ENCODE measurements around the gene SELENBP1.

Gene SELENBP1

DNA sequence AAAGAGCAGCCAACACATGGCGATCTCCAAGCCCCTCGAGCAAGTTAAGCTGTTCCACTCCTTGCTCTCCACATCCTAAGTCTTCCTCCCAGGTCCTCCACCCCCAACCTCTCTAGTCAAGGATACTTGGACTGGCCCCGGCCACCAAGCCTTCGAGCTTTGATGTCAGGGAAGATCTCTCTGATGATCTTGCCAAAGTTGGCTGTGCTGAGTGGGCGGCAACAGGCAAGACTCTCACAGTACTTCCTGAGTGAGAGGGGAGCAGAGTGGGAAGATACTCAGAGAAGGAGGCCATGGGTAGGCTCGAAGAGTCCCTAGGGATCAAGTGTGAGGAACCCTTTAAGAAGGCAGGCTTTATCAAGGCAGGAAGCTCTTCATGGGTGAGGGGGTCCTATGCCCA, 28.2 kb downstream of the SELENBP1 start:
- POLR2A ChIA-PET, result interaction anchor here (0.9 to 2.0 kb wide), 4 partner anchors 9 to 56 kb away, joined by 3 to 11 read pairs (median 4); partner anchors contain the start of genes PI4KB and PSMB4

DNA sequence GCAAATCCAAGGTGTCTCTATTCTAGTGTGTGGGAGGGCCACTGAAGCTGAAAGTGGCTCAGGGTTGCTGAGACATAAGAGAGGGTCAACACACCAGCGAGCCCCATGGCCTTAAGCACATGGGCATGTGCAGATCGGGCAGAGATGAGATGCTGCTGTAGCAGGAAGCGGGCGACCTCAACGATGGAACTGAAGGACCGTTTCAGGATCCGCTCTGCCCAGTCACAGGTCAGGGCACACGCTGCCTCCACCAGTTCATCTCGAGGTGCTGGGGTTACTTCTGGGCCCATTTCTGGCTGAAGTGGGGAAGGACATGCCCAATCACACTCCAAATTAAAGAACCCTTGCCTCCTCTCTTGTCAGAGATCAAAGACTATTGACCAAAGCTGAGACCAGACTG, 28.9 kb downstream of the SELENBP1 start:
- ChIA-PET CTCF (no interaction called here), POLR2A (interaction anchor here (0.9 to 2.0 kb wide), 4 partner anchors 8 to 57 kb away, joined by 4 to 11 read pairs (median 5); partner anchors contain the start of genes PI4KB and PSMB4)
- no peak for DNase-seq (ENCODE audit: extremely low spot score)

More for the DNA sequence above, 28.2 kb downstream of the SELENBP1 start:
- no peak for DNase-seq (ENCODE audit: extremely low spot score)
- TF ChIP-seq BHLHE40 (IDR thresholded peaks at IDR 0.05; ENCODE audit: borderline replicate concordance) (no peak), L3MBTL2 (conservative IDR thresholded peaks at IDR 0.05) (no peak), FOXK2 (IDR thresholded peaks at IDR 0.05) (no peak), ZNF384 (IDR thresholded peaks at IDR 0.05) (no peak), ARNT (IDR thresholded peaks at IDR 0.05) (no peak), SUZ12 (IDR thresholded peaks at IDR 0.05) (no peak), LEF1 (IDR thresholded peaks at IDR 0.05; ENCODE audit: borderline replicate concordance) (no peak), HDGF (IDR thresholded peaks at IDR 0.05; ENCODE audit: borderline replicate concordance) (no peak), SP1 (IDR thresholded peaks at IDR 0.05) (no peak), FOXM1 (IDR thresholded peaks at IDR 0.05; ENCODE audit: borderline replicate concordance) (no peak)
- CTCF ChIA-PET, result no interaction called here

GRCh38 chr1:151342569-151342968, 29.9 kb downstream of the SELENBP1 start:
- DNase-seq (ENCODE audit: extremely low spot score), result no peak
- ChIA-PET CTCF (interaction anchor here (5.1 kb wide), 1 partner anchor 45 kb away, joined by 105 read pairs; no protein-coding TSS in a partner anchor), POLR2A (interaction anchor here (0.6 to 1.6 kb wide), 5 partner anchors 13 to 61 kb away, joined by 3 to 5 read pairs (median 4); partner anchors contain the start of genes PSMB4 and ZNF687)
- TF ChIP-seq ZNF384 (IDR thresholded peaks at IDR 0.05) (no peak), TARDBP (IDR thresholded peaks at IDR 0.05) (no peak), CTBP1 (IDR thresholded peaks at IDR 0.05; ENCODE audit: borderline replicate concordance) (no peak), L3MBTL2 (conservative IDR thresholded peaks at IDR 0.05) (no peak), SP1 (IDR thresholded peaks at IDR 0.05) (no peak), FOXA1 (IDR thresholded peaks at IDR 0.05) (no peak), BHLHE40 (IDR thresholded peaks at IDR 0.05; ENCODE audit: borderline replicate concordance) (no peak), FOXK2 (IDR thresholded peaks at IDR 0.05) (no peak), HDGF (IDR thresholded peaks at IDR 0.05; ENCODE audit: borderline replicate concordance) (no peak), LEF1 (IDR thresholded peaks at IDR 0.05; ENCODE audit: borderline replicate concordance) (no peak), ARNT (IDR thresholded peaks at IDR 0.05) (no peak), NFRKB (IDR thresholded peaks at IDR 0.05) (no peak), FOXM1 (IDR thresholded peaks at IDR 0.05; ENCODE audit: borderline replicate concordance) (no peak), SUZ12 (IDR thresholded peaks at IDR 0.05) (no peak)
- TF ChIP-seq, protein P1, sequence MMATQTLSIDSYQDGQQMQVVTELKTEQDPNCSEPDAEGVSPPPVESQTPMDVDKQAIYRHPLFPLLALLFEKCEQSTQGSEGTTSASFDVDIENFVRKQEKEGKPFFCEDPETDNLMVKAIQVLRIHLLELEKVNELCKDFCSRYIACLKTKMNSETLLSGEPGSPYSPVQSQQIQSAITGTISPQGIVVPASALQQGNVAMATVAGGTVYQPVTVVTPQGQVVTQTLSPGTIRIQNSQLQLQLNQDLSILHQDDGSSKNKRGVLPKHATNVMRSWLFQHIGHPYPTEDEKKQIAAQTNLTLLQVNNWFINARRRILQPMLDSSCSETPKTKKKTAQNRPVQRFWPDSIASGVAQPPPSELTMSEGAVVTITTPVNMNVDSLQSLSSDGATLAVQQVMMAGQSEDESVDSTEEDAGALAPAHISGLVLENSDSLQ (IDR thresholded peaks at IDR 0.05), result no peak

More for the DNA sequence above, 28.9 kb downstream of the SELENBP1 start:
- TF ChIP-seq CTBP1 (IDR thresholded peaks at IDR 0.05; ENCODE audit: borderline replicate concordance) (no peak), LEF1 (IDR thresholded peaks at IDR 0.05; ENCODE audit: borderline replicate concordance) (no peak), FOXM1 (IDR thresholded peaks at IDR 0.05; ENCODE audit: borderline replicate concordance) (no peak), HDGF (IDR thresholded peaks at IDR 0.05; ENCODE audit: borderline replicate concordance) (no peak), ZNF384 (IDR thresholded peaks at IDR 0.05) (no peak), FOXA1 (IDR thresholded peaks at IDR 0.05) (no peak), NFRKB (IDR thresholded peaks at IDR 0.05) (no peak), FOXK2 (IDR thresholded peaks at IDR 0.05) (no peak), SP1 (IDR thresholded peaks at IDR 0.05) (no peak), SUZ12 (IDR thresholded peaks at IDR 0.05) (no peak), L3MBTL2 (conservative IDR thresholded peaks at IDR 0.05) (no peak), BHLHE40 (IDR thresholded peaks at IDR 0.05; ENCODE audit: borderline replicate concordance) (no peak), ARNT (IDR thresholded peaks at IDR 0.05) (no peak), TARDBP (IDR thresholded peaks at IDR 0.05) (no peak), ELF4 (IDR thresholded peaks at IDR 0.05) (no peak)
- TF ChIP-seq, protein P1 (IDR thresholded peaks at IDR 0.05), result no peak

- TF ChIP-seq ARNT (IDR thresholded peaks at IDR 0.05), result no peak
- TF ChIP-seq, protein P1 (IDR thresholded peaks at IDR 0.05), result no peak
- TF ChIP-seq FOXK2 (IDR thresholded peaks at IDR 0.05), result no peak
- TF ChIP-seq NFRKB (IDR thresholded peaks at IDR 0.05), result no peak
- TF ChIP-seq HDGF (IDR thresholded peaks at IDR 0.05; ENCODE audit: borderline replicate concordance), result no peak
- no peak for TF ChIP-seq TARDBP (IDR thresholded peaks at IDR 0.05)
- no peak for TF ChIP-seq CTBP1 (IDR thresholded peaks at IDR 0.05; ENCODE audit: borderline replicate concordance)
- ChIA-PET POLR2A (interaction anchor here (0.6 to 1.6 kb wide), 5 partner anchors 13 to 60 kb away, joined by 3 to 5 read pairs (median 4); partner anchors contain the start of gene ZNF687), CTCF (interaction anchor here (2.5 to 5.1 kb wide), 2 partner anchors 15 to 45 kb away, joined by 24 to 105 read pairs; partner anchors contain the start of gene PI4KB)
- no peak for DNase-seq (ENCODE audit: extremely low spot score)
These were observed 30.5 kb downstream of the SELENBP1 start for GRCh38 chr1:151342021-151342420.

DNA sequence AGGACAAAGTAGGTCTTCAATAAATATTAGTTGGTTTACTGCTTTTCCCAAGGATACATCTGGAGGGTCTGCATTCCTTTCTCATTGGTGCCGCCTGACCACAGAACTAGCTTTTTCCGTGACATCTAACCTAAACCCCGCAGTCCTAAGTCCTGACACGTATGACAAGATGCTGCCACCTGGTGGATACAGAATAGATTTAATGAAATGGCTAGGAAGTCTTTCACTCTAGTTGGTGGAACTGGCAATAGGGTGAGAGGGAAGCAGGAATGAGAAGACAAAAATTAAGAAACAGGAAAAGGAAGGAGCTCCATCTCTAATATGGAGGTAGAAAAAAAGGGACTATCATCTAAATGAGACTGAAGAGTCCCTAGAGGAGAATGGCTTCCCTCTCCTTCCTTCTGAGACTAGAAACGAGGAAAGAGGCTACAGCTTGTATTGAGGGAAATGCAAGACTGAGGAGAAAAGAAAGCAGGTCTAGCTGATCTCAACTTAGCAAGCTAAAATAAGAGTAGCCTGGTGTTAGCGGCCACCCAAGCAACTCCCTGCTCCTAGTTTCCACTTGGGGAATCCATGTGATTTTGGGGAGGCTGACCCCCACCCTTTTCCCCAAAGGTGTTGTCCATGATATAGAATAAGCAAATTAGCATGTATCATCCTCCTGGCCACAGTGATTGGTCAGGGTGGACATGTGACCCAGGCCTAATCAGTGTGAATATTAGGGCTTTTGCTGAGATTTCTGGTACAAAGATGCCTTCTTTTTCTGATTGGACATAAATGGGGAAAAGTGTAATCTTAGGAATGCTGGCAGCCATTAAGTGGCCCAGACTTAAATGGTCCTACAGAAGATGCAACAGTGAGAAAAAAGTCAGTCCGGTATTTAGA, 31.4 kb downstream of the SELENBP1 start:
- ChIA-PET POLR2A (interaction anchor here (0.5 to 6.3 kb wide), 11 partner anchors 14 to 151 kb away, joined by 3 to 45 read pairs (median 5); partner anchors contain the start of genes PI4KB, PSMB4, VPS72 and ZNF687), CTCF (interaction anchor here (0.6 to 5.1 kb wide), 26 partner anchors 8 to 990 kb away, joined by 3 to 105 read pairs (median 4); partner anchors contain the start of genes PI4KB and ZNF687)
- no peak for TF ChIP-seq BHLHE40 (IDR thresholded peaks at IDR 0.05; ENCODE audit: borderline replicate concordance)
- TF ChIP-seq NFRKB (IDR thresholded peaks at IDR 0.05), result no peak
- TF ChIP-seq L3MBTL2 (conservative IDR thresholded peaks at IDR 0.05), result no peak
- no peak for TF ChIP-seq LEF1 (IDR thresholded peaks at IDR 0.05; ENCODE audit: borderline replicate concordance)
- no peak for TF ChIP-seq ELF4 (IDR thresholded peaks at IDR 0.05)
- no peak for TF ChIP-seq TARDBP (IDR thresholded peaks at IDR 0.05)
- TF ChIP-seq, protein P1 (IDR thresholded peaks at IDR 0.05), result 0 out of 2 replicates have a peak, but pooled peaks have one; percentile 52
- no peak for TF ChIP-seq FOXK2 (IDR thresholded peaks at IDR 0.05)
- TF ChIP-seq FOXM1 (IDR thresholded peaks at IDR 0.05; ENCODE audit: borderline replicate concordance), result no peak
- TF ChIP-seq SUZ12 (IDR thresholded peaks at IDR 0.05), result no peak
- no peak for TF ChIP-seq FOXA1 (IDR thresholded peaks at IDR 0.05)
- no peak for TF ChIP-seq HDGF (IDR thresholded peaks at IDR 0.05; ENCODE audit: borderline replicate concordance)
- TF ChIP-seq ZNF384 (IDR thresholded peaks at IDR 0.05), result no peak
- TF ChIP-seq CTBP1 (IDR thresholded peaks at IDR 0.05; ENCODE audit: borderline replicate concordance), result peak; percentile 56; the same call in 1 of the 2 replicates
- DNase-seq (ENCODE audit: extremely low spot score), result peak; percentile 77

Data from HEK293T (cell line).